Lower leg skin (tissue), 4 donors: ENCODE results near the gene HMOX2. TPM values are rescaled to one million over a fixed set of nuclear protein-coding genes. Genes with fewer than 3 reads are reported as not detected.
A peak's percentile ranks its signal among the peaks of the same experiment; 100 is the strongest.

Experiments
- DNase-seq, 2 donors: peaks; one replicate each; pipeline ENCODE4 v3.0.0-alpha.2; 2019; ENCODE audit warnings: low spot score in 2 of 2
- H3K4me3 ChIP-seq: fragments of 200-600 bp; sonication (generic); 2 replicates; pipeline ENCODE4 v1.5.1; 2017; ENCODE audit warnings: mild to moderate bottlenecking, low read depth; ENCODE audit not compliant: poor library complexity, severe bottlenecking
- CTCF ChIP-seq, 3 donors: fragments of 450-650 bp; IDR thresholded peaks; one replicate each; pipeline ENCODE4 v1.5.1; 2016; ENCODE audit warnings: antibody characterized with exemption in 3 of 3, mild to moderate bottlenecking in 3 of 3, moderate library complexity in 2 of 3
- POLR2A ChIP-seq, 2 donors: fragments of 450-650 bp; IDR thresholded peaks; one replicate each; pipeline ENCODE4 v1.6.1; 2016 to 2017; ENCODE audit warnings: antibody characterized with exemption in 2 of 2, mild to moderate bottlenecking in 1 of 2, moderate library complexity in 1 of 2
- WGBS, 2 donors: methylation state at CpG; one replicate each; pipeline ENCODE4 v1.1.5; 2018; 5-methylcytosine and 5-hydroxymethylcytosine counted together
- intact Hi-C: fragments of 100-400 bp; cut with DNase I; formaldehyde crosslinking; loops from one replicate; pipeline ENCODE4 v1.15.0; 2023; ENCODE audit warnings: low total_unique reads
- total RNA-seq, 4 donors: library from RNA; depleted of rRNA; stranded (reverse); fragments of >200 nt; gene quantifications; one replicate each; pipeline ENCODE4 v1.1.0, GENCODE V29; 2016

HMOX2 gene
- total RNA-seq = 10 to 100 TPM; 48.8 to 70.6 (median 59.0) TPM

GRCh38 chr16:4475880-4476788 is at the start of gene HMOX2:
HMOX2 (plus strand) TSS chr16:4476398; CDS start chr16:4505525, 29,127 bp downstream.
- peak within 1 kb of the TSS; percentile 78 for H3K4me3 ChIP-seq
- intact Hi-C loops = no loop called here
- DNase-seq = peak; percentile 92 to 98
- TF ChIP-seq CTCF (IDR thresholded peaks at IDR 0.05) (no peak), POLR2A (IDR thresholded peaks at IDR 0.05) (no peak)
- 12 to 13% methylated on average over 39 to 41 of the region's 70 CpGs for WGBS, 2 donors

- intact Hi-C loops = no loop called here
- TF ChIP-seq CTCF (IDR thresholded peaks at IDR 0.05) (no peak), POLR2A (IDR thresholded peaks at IDR 0.05) (no peak)
- 87 to 92% methylated on average over 12 of the region's 12 CpGs for WGBS, 2 donors
- no peak overlapping the region for H3K4me3 ChIP-seq
- no peak for DNase-seq
Measured at GRCh38 chr16:4426722-4427372, 49.4 kb upstream of the HMOX2 start.

- DNase-seq = no peak
- H3K4me3 ChIP-seq = no peak overlapping the region
- intact Hi-C loops = no loop called here
- 72 to 84% methylated on average over 7 of the region's 7 CpGs for WGBS, 2 donors
- TF ChIP-seq POLR2A (IDR thresholded peaks at IDR 0.05) = no peak
- no peak for TF ChIP-seq CTCF (IDR thresholded peaks at IDR 0.05)
Measured at GRCh38 chr16:4428500-4428899, 47.7 kb upstream of the HMOX2 start.

- intact Hi-C loops = no loop called here
- no peak for DNase-seq
- H3K4me3 ChIP-seq = no peak overlapping the region
- TF ChIP-seq CTCF (IDR thresholded peaks at IDR 0.05) (no peak), POLR2A (IDR thresholded peaks at IDR 0.05) (no peak)
- WGBS, 2 donors = 89% methylated on average over 9 of the region's 9 CpGs
Measured at GRCh38 chr16:4431023-4431422, 45.2 kb upstream of the HMOX2 start.

- no peak for DNase-seq
- TF ChIP-seq POLR2A (IDR thresholded peaks at IDR 0.05) = no peak
- TF ChIP-seq CTCF (IDR thresholded peaks at IDR 0.05) = no peak
- no peak overlapping the region for H3K4me3 ChIP-seq
- WGBS, 2 donors = 92 to 93% methylated on average over 4 of the region's 4 CpGs
- intact Hi-C loops = no loop called here
Measured at GRCh38 chr16:4433228-4433627, 43.0 kb upstream of the HMOX2 start.
